Activated B cell treated with CpG ODN at 0.5 μM for 24 hours (primary cell): ENCODE data around the gene KLHL29. TPM values are rescaled to one million over a fixed set of nuclear protein-coding genes. Genes with fewer than 3 reads are reported as not detected.

Source experiments
- ATAC-seq: fragments of 200-7000 bp; cut with Tn5 transposase; one replicate; pipeline ENCODE4 v1.10.0; 2021; ENCODE audit warnings: low read depth, mild to moderate bottlenecking, moderate library complexity
- CTCF ChIA-PET: fragments of 350-600 bp; sonication (Branson Sonifier 250); formaldehyde crosslinking; loops from one replicate; lab custom pipeline; 2021; ENCODE audit warnings: antibody characterized with exemption; lab: Charles Lee
- POLR2A ChIA-PET: fragments of 350-600 bp; sonication (Branson Sonifier 250); formaldehyde crosslinking; loops from one replicate; lab custom pipeline; 2021; ENCODE audit warnings: antibody characterized with exemption; lab: Charles Lee
- DNase-seq: peaks from one replicate; pipeline ENCODE4 v3.0.0; 2022
- H3K27ac Mint-ChIP-seq: one replicate; pipeline ENCODE4 v1.8.0; 2020; ENCODE audit warnings: mixed read lengths
- H3K27me3 Mint-ChIP-seq: one replicate; pipeline ENCODE4 v1.8.0; 2021; ENCODE audit warnings: mixed read lengths
- H3K36me3 Mint-ChIP-seq: one replicate; pipeline ENCODE4 v1.8.0; 2021; ENCODE audit warnings: low read depth, mixed read lengths
- H3K4me1 Mint-ChIP-seq: one replicate; pipeline ENCODE4 v1.8.0; 2021; ENCODE audit warnings: mixed read lengths
- H3K4me3 Mint-ChIP-seq: one replicate; pipeline ENCODE4 v1.8.0; 2020; ENCODE audit warnings: mild to moderate bottlenecking, mixed read lengths
- H3K9me3 Mint-ChIP-seq: one replicate; pipeline ENCODE4 v1.8.0; 2020; ENCODE audit warnings: mixed read lengths
- intact Hi-C: fragments of 100-400 bp; cut with micrococcal nuclease; formaldehyde crosslinking; loops from one replicate; pipeline ENCODE4 v1.15.1; 2024
- total RNA-seq: library from RNA; stranded (reverse); gene quantifications from 2 replicates; pipeline ENCODE4 v1.2.3, GENCODE V29; 2022
- TF ChIP-seq, protein P1 (sequence below): fragments of 200-600 bp; IDR thresholded peaks from one replicate; pipeline ENCODE4 v1.8.0; 2022; ENCODE audit warnings: antibody characterized with exemption, mild to moderate bottlenecking

Gene KLHL29
- total RNA-seq, 1 donor from 2014 or later, result 2.5 TPM

DNA sequence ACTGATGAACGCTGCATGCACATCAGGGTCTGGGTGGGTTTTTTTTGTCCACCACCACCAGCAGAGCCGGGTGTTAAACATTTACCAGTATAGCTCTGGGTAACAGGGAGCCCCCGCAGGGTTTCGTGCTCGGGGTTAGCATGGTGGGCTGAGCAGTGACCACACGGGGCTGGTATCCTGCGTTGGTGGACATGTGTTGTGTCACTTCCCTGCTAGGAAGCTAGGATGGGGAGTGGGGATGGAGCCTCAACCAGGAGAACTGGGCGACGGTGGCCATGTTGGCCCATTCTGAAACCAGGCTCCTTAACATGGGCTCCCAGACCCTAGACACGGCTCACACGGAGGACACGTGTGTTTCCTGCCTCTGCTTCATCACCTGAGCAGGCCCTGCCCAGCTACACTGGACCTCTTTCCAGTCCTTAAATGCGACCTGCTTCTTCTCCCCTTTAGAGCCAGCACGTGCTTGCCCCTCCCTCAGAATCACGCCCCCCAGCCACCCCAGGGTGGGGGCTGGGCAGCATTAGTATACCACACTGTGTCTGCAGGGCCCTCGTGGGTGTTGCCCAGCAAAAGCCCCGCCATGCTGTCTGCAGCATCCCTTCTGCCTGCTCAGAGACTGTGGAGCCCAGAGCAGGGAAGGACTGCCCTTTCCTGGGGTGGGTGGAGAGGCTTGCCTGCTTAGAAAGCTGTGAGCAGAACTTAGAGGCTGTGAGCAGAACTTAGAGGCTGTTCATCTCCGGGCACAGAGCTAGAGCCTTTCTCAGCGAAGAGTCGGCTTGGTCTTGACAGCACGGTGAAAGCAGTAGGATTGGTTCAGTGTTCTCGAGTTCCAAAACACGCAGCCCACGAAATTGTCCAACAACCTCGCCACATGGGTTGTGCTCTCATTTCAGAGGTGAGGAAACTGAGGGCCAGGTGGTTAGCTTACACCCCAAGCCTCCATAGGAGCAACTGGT lies 142.1 kb downstream of the KLHL29 start:
- DNase-seq (no peak), ATAC-seq (no peak)
- ChIA-PET CTCF (no interaction called here), POLR2A (no interaction called here)
- intact Hi-C loops, result no loop called here
- Mint-ChIP-seq H3K36me3 (no peaks in the 10 kb centered on the region), H3K27me3 (no peaks in the 10 kb centered on the region), H3K27ac (no peak overlapping the region), H3K4me3 (no peak overlapping the region), H3K9me3 (no peaks in the 10 kb centered on the region), H3K4me1 (peaks cover under 1% of the 10 kb centered on the region)
- TF ChIP-seq, protein P1, sequence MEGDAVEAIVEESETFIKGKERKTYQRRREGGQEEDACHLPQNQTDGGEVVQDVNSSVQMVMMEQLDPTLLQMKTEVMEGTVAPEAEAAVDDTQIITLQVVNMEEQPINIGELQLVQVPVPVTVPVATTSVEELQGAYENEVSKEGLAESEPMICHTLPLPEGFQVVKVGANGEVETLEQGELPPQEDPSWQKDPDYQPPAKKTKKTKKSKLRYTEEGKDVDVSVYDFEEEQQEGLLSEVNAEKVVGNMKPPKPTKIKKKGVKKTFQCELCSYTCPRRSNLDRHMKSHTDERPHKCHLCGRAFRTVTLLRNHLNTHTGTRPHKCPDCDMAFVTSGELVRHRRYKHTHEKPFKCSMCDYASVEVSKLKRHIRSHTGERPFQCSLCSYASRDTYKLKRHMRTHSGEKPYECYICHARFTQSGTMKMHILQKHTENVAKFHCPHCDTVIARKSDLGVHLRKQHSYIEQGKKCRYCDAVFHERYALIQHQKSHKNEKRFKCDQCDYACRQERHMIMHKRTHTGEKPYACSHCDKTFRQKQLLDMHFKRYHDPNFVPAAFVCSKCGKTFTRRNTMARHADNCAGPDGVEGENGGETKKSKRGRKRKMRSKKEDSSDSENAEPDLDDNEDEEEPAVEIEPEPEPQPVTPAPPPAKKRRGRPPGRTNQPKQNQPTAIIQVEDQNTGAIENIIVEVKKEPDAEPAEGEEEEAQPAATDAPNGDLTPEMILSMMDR, result no peak

DNA sequence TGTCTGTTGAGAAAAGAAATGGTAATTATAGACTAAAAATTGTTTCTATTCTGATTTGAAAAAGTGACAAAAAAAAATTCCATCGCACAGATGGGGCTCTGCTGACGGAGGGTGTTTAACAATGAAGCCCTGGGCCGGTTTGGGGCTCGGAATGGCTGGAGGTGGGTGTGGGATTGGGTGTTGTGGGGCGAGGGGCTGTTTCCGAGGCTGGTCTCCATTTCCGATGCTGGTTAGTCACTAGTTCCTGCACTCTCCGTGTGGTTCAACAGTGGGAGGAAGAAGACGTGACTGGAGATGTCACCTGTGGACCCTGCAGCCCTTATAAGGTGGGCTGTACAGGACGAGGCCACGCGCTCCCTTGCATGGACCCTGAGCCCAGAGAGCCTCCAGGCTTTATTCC lies 143.2 kb downstream of the KLHL29 start:
- no peak overlapping the region for H3K27ac Mint-ChIP-seq
- no peaks in the 10 kb centered on the region for H3K36me3 Mint-ChIP-seq
- no peaks in the 10 kb centered on the region for H3K27me3 Mint-ChIP-seq
- ATAC-seq, result no peak
- H3K4me1 Mint-ChIP-seq, result peaks cover 11% of the 10 kb centered on the region
- intact Hi-C loops, result no loop called here
- TF ChIP-seq, protein P1, result no peak
- no peaks in the 10 kb centered on the region for H3K9me3 Mint-ChIP-seq
- ChIA-PET POLR2A (no interaction called here), CTCF (no interaction called here)
- no peak for DNase-seq
- no peak overlapping the region for H3K4me3 Mint-ChIP-seq

DNA sequence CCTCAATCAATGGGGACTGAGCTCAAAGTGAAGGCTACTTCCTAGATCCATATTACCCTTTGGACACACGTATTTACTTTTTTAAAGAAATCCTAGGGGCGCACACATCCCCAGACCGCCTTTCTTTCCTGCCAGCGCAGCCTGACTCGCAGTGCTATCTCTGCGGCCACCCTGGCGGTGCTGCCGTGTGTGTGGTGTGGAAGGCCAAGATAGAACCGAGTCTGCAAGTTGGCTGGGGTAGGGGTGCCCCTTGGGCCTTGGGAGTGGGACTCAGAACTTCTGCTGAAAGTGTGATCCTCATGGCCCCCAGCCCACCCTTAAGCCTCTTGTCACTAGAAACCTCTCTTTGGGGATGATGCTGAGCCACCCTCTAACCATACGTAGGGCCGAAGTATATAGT lies 143.7 kb downstream of the KLHL29 start:
- Mint-ChIP-seq H3K4me1 (peaks cover 15% of the 10 kb centered on the region), H3K36me3 (no peaks in the 10 kb centered on the region), H3K27me3 (no peaks in the 10 kb centered on the region), H3K4me3 (no peak overlapping the region), H3K27ac (no peak overlapping the region), H3K9me3 (no peaks in the 10 kb centered on the region)
- DNase-seq, result no peak
- TF ChIP-seq, protein P1, result no peak
- POLR2A ChIA-PET, result no interaction called here
- ATAC-seq, result no peak
- CTCF ChIA-PET, result no interaction called here
- intact Hi-C loops, result no loop called here

DNA sequence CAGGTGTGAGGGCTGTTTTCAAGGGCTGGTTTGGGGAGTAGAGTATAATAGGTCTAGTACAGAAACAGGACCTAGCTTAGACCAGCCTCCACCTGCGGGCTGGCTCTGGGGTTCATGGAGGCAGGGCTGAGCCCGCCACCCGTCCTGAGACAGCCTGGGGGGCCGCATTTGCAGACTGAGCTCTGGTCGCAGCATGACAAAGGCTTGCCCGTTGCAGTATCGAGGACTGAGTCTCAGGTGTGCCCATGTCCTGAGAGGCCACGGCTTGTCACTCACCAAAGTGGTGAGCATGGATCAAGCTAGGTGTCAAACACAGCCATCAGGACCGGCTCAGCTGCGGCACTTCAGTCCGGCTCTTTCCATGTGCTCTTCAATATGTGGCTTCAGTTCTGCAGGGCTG lies 144.7 kb downstream of the KLHL29 start:
- Mint-ChIP-seq H3K36me3 (no peaks in the 10 kb centered on the region), H3K4me1 (peaks cover 15% of the 10 kb centered on the region), H3K27ac (no peak overlapping the region), H3K9me3 (no peaks in the 10 kb centered on the region), H3K27me3 (no peaks in the 10 kb centered on the region), H3K4me3 (no peak overlapping the region)
- intact Hi-C loops, result no loop called here
- no peak for ATAC-seq
- DNase-seq, result no peak
- TF ChIP-seq, protein P1, result no peak
- CTCF ChIA-PET, result no interaction called here
- POLR2A ChIA-PET, result no interaction called here

DNA sequence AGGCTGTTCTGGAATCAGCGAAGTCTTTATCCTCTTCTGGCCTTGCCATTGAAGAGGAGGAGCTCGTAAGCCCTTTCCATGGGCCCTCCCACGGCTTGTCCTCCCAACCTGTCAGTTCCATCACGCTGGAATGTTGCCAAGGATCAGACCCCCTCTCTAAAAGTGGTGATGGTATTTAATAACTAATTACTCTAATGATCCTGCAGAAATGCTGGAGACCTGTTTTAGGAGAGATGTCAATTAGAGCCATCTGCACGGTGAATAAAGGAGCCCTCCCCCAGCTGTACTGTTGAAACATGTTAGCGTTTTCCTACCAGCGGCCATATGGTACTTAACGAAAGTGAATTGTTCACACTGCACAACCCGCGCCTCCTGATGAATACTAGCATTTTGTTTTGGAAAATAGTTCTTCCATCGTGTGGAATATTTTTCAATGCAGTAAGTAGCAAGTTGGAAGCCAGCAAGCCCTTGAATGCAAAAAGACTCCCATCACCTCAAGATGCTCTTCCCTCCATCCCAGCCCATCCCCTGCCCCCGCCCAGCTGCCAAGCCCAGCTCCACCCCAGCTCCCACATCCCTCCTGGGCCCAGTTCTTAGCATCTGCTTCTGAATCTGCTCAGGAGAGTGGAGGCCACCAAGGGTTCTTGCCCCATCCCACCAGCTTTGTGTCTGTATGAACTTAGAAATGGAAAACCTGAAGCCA lies 145.4 kb downstream of the KLHL29 start:
- ATAC-seq (no peak), DNase-seq (no peak)
- Mint-ChIP-seq H3K9me3 (no peaks in the 10 kb centered on the region), H3K27me3 (no peaks in the 10 kb centered on the region), H3K4me3 (no peak overlapping the region), H3K27ac (no peak overlapping the region), H3K36me3 (no peaks in the 10 kb centered on the region), H3K4me1 (peaks cover 15% of the 10 kb centered on the region)
- CTCF ChIA-PET, result no interaction called here
- TF ChIP-seq, protein P1, result no peak
- intact Hi-C loops, result no loop called here
- POLR2A ChIA-PET, result no interaction called here
